HFFc6 (cell line): Measurements from ENCODE around the gene FSTL5. TPM values are rescaled to one million over a fixed set of nuclear protein-coding genes. Genes with fewer than 3 reads are reported as not detected.

Experiments used
- DNase-seq: peaks from one replicate; pipeline ENCODE4 v3.0.0-alpha.2; 2018
- H3K27ac Mint-ChIP-seq: 2 replicates; pipeline ENCODE4 v1.8.0; 2020; ENCODE audit warnings: mild to moderate bottlenecking, mixed read lengths
- H3K27me3 Mint-ChIP-seq: 2 replicates; pipeline ENCODE4 v1.8.0; 2021; ENCODE audit warnings: mild to moderate bottlenecking, moderate library complexity, mixed read lengths; ENCODE audit not compliant: insufficient read depth
- H3K36me3 Mint-ChIP-seq: 2 replicates; pipeline ENCODE4 v1.8.0; 2021; ENCODE audit warnings: low read depth, mixed read lengths
- H3K4me1 Mint-ChIP-seq: 2 replicates; pipeline ENCODE4 v1.8.0; 2020; ENCODE audit warnings: low read depth, mixed read lengths
- H3K4me3 Mint-ChIP-seq: 2 replicates; pipeline ENCODE4 v1.8.0; 2020; ENCODE audit warnings: mild to moderate bottlenecking, moderate library complexity, mixed read lengths
- H3K9me3 Mint-ChIP-seq: 2 replicates; pipeline ENCODE4 v1.8.0; 2020; ENCODE audit warnings: mild to moderate bottlenecking, mixed read lengths
- total RNA-seq, 6 experiments: library from RNA; stranded (reverse); fragmentation: NEBNext Ultra II Directional; extraction: Animal tissue kit (Norgen Biotek cat#: 25700); gene quantifications; 2 replicates in 1 of 6; 3 replicates in 5 of 6; pipeline ENCODE4 v1.2.3, GENCODE V29; 2021
- TF ChIP-seq, protein P1 (sequence below): fragments of 200-600 bp; sonication (generic); IDR thresholded peaks from 2 replicates; pipeline ENCODE4 v1.5.0; 2021; ENCODE audit warnings: antibody characterized with exemption, mild to moderate bottlenecking

FSTL5 gene
- total RNA-seq, 6 experiments from 2014 or later: not detected

DNA sequence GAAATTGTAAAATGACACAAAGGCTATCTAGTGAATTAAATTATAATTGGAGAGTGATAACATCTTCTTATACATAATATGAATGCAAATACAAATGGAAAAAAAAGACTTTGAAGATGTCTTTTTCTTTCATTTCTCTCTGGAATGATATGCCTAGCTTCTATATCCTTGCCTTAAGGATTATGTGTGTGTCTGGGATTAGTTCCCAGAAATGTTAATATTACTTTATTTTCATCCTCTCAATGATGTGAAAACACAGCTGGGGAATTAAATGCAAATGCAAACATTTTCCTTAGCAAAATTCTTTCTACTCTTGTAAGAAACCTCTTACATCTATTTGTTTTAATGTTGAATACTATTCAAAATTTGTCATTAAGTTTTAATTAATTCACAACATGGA, 441.9 kb downstream of the FSTL5 start:
- TF ChIP-seq, protein P1, sequence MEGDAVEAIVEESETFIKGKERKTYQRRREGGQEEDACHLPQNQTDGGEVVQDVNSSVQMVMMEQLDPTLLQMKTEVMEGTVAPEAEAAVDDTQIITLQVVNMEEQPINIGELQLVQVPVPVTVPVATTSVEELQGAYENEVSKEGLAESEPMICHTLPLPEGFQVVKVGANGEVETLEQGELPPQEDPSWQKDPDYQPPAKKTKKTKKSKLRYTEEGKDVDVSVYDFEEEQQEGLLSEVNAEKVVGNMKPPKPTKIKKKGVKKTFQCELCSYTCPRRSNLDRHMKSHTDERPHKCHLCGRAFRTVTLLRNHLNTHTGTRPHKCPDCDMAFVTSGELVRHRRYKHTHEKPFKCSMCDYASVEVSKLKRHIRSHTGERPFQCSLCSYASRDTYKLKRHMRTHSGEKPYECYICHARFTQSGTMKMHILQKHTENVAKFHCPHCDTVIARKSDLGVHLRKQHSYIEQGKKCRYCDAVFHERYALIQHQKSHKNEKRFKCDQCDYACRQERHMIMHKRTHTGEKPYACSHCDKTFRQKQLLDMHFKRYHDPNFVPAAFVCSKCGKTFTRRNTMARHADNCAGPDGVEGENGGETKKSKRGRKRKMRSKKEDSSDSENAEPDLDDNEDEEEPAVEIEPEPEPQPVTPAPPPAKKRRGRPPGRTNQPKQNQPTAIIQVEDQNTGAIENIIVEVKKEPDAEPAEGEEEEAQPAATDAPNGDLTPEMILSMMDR: no peak
- H3K4me3 Mint-ChIP-seq: no peak overlapping the region
- H3K27me3 Mint-ChIP-seq: no peaks in the 10 kb centered on the region
- no peaks in the 10 kb centered on the region for H3K4me1 Mint-ChIP-seq
- no peaks in the 10 kb centered on the region for H3K36me3 Mint-ChIP-seq
- no peak overlapping the region for H3K27ac Mint-ChIP-seq
- H3K9me3 Mint-ChIP-seq: peaks cover 26% of the 10 kb centered on the region
- DNase-seq: no peak

GRCh38 chr4:161717084-161717483, 446.7 kb downstream of the FSTL5 start:
- TF ChIP-seq, protein P1: no peak
- H3K27ac Mint-ChIP-seq: no peak overlapping the region
- H3K36me3 Mint-ChIP-seq: no peaks in the 10 kb centered on the region
- H3K4me3 Mint-ChIP-seq: no peak overlapping the region
- peaks cover 36% of the 10 kb centered on the region for H3K9me3 Mint-ChIP-seq
- no peaks in the 10 kb centered on the region for H3K27me3 Mint-ChIP-seq
- H3K4me1 Mint-ChIP-seq: no peaks in the 10 kb centered on the region
- no peak for DNase-seq

DNA sequence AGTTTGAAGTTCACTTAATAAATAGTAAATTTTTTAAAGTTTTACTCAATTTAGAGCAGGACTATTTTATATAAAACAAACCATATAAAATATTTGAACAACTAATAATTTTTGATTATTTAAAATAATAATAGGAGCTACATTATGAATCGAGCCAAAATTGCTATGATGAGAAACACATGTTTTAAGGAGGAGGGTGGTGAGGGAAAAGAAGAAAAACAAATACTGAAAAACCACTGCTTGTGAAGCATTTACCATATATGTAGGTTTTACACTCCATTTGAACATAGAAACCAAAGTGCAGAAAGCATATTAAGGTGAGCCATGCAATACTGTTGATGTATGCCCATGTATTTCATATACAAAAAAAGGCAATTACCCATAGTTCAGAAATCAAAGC, 448.9 kb downstream of the FSTL5 start:
- Mint-ChIP-seq H3K27ac (no peak overlapping the region), H3K4me1 (no peaks in the 10 kb centered on the region), H3K36me3 (no peaks in the 10 kb centered on the region), H3K4me3 (no peak overlapping the region), H3K27me3 (no peaks in the 10 kb centered on the region), H3K9me3 (peaks cover 27% of the 10 kb centered on the region; the same call in 1 of the 2 replicates)
- no peak for DNase-seq
- TF ChIP-seq, protein P1: no peak

GRCh38 chr4:161714022-161714751, 449.6 kb downstream of the FSTL5 start:
- no peak overlapping the region for H3K4me3 Mint-ChIP-seq
- TF ChIP-seq, protein P1: no peak
- no peaks in the 10 kb centered on the region for H3K36me3 Mint-ChIP-seq
- H3K27me3 Mint-ChIP-seq: no peaks in the 10 kb centered on the region
- H3K27ac Mint-ChIP-seq: no peak overlapping the region
- no peaks in the 10 kb centered on the region for H3K4me1 Mint-ChIP-seq
- peaks cover 20% of the 10 kb centered on the region; the same call in 1 of the 2 replicates for H3K9me3 Mint-ChIP-seq
- DNase-seq: no peak

DNA sequence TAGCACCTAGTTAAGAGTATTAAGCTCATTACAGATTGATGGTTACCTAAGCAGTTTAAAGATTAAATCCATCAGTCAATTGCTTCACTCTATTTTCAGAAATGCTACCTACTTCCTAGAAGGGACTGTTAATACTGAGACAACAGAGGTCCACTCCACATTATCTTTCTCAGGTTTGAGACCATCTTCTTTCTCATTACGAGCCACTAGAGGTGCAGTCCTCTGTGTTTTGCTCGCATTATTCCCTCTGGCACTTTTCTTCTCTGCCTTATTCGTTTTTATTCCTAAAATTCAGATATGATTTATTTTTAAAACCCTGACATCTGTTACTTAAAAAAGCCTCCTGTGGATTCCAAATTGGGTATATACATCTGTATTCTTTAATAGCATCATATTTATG, 459.1 kb downstream of the FSTL5 start:
- DNase-seq: no peak

More for the DNA sequence above, 459.1 kb downstream of the FSTL5 start:
- Mint-ChIP-seq H3K27me3 (no peaks in the 10 kb centered on the region), H3K36me3 (no peaks in the 10 kb centered on the region), H3K27ac (no peak overlapping the region), H3K9me3 (peaks cover 17% of the 10 kb centered on the region), H3K4me3 (no peak overlapping the region), H3K4me1 (no peaks in the 10 kb centered on the region)
- TF ChIP-seq, protein P1: no peak
